Activated gamma-delta T cell treated with Interleukin-2 at 50 U/mL for 16 hours (primary cell): ENCODE data around the gene PATZ1.
A peak's percentile ranks its signal among the peaks of the same experiment; 100 is the strongest.

ENCODE experiments used
- DNase-seq: peaks from one replicate; pipeline ENCODE4 v3.0.0-alpha.2; 2020

The PATZ1 gene

GRCh38 chr22:31313366-31314147 is 32.6 kb downstream of the PATZ1 start:
- DNase-seq: peak; percentile 73

GRCh38 chr22:31308181-31308580 is 38.0 kb downstream of the PATZ1 start:
- DNase-seq: no peak

GRCh38 chr22:31305194-31305593 is 41.0 kb downstream of the PATZ1 start:
- no peak for DNase-seq

GRCh38 chr22:31302537-31302936 is 43.6 kb downstream of the PATZ1 start:
- DNase-seq: no peak

GRCh38 chr22:31302006-31302405 is 44.1 kb downstream of the PATZ1 start:
- no peak for DNase-seq

GRCh38 chr22:31300896-31301295 is 45.2 kb downstream of the PATZ1 start:
- no peak for DNase-seq

GRCh38 chr22:31295831-31296657 is 50.1 kb downstream of the PATZ1 start:
- DNase-seq: no peak

GRCh38 chr22:31295360-31295759 is 50.8 kb downstream of the PATZ1 start:
- DNase-seq: no peak

- DNase-seq: peak; percentile 87
Observed at GRCh38 chr22:31292236-31292989, 53.7 kb downstream of the PATZ1 start, which contains the start of gene PIK3IP1. TSS of gene PIK3IP1 (minus strand) at chr22:31292488. CDS start at chr22:31292344, 144 bp downstream.

GRCh38 chr22:31291481-31292235 is 54.5 kb downstream of the PATZ1 start:
- no peak for DNase-seq

GRCh38 chr22:31290494-31291471 is 55.4 kb downstream of the PATZ1 start:
- DNase-seq: peak; percentile 95

- no peak for DNase-seq
Observed at GRCh38 chr22:31289344-31289743, 56.8 kb downstream of the PATZ1 start.

GRCh38 chr22:31288496-31289240 is 57.5 kb downstream of the PATZ1 start:
- DNase-seq: no peak

- DNase-seq: no peak
Observed at GRCh38 chr22:31287818-31288495, 58.2 kb downstream of the PATZ1 start.

GRCh38 chr22:31286360-31287255 is 59.5 kb downstream of the PATZ1 start:
- DNase-seq: peak; percentile 61

GRCh38 chr22:31284281-31285155 is 61.6 kb downstream of the PATZ1 start:
- no peak for DNase-seq

GRCh38 chr22:31282748-31283468 is 63.2 kb downstream of the PATZ1 start:
- no peak for DNase-seq
